Dendritic cell treated with granulocyte-macrophage colony-stimulating factor and Interleukin-4, amounts not matched to agents 40 ng/mL and 50 ng/mL, for 4 days (primary cell): ENCODE measurements around the gene NDOR1.

Experiments used
- H3K27ac Mint-ChIP-seq: one replicate; pipeline ENCODE4 v1.8.0; 2022; ENCODE audit warnings: mild to moderate bottlenecking, mixed read lengths
- H3K27me3 Mint-ChIP-seq: one replicate; pipeline ENCODE4 v1.8.0; 2022; ENCODE audit warnings: mild to moderate bottlenecking, mixed read lengths
- H3K36me3 Mint-ChIP-seq: one replicate; pipeline ENCODE4 v1.8.0; 2022; ENCODE audit warnings: low read depth, mixed read lengths
- H3K4me1 Mint-ChIP-seq: one replicate; pipeline ENCODE4 v1.8.0; 2022; ENCODE audit warnings: low read depth, mixed read lengths
- H3K4me3 Mint-ChIP-seq: one replicate; pipeline ENCODE4 v1.8.0; 2022; ENCODE audit warnings: mild to moderate bottlenecking, moderate library complexity, mixed read lengths
- H3K9me3 Mint-ChIP-seq: one replicate; pipeline ENCODE4 v1.8.0; 2022; ENCODE audit warnings: mixed read lengths
- intact Hi-C: fragments of 100-400 bp; cut with micrococcal nuclease; formaldehyde crosslinking; loops from one replicate; pipeline ENCODE4 v1.15.0; 2022

NDOR1 gene

DNA sequence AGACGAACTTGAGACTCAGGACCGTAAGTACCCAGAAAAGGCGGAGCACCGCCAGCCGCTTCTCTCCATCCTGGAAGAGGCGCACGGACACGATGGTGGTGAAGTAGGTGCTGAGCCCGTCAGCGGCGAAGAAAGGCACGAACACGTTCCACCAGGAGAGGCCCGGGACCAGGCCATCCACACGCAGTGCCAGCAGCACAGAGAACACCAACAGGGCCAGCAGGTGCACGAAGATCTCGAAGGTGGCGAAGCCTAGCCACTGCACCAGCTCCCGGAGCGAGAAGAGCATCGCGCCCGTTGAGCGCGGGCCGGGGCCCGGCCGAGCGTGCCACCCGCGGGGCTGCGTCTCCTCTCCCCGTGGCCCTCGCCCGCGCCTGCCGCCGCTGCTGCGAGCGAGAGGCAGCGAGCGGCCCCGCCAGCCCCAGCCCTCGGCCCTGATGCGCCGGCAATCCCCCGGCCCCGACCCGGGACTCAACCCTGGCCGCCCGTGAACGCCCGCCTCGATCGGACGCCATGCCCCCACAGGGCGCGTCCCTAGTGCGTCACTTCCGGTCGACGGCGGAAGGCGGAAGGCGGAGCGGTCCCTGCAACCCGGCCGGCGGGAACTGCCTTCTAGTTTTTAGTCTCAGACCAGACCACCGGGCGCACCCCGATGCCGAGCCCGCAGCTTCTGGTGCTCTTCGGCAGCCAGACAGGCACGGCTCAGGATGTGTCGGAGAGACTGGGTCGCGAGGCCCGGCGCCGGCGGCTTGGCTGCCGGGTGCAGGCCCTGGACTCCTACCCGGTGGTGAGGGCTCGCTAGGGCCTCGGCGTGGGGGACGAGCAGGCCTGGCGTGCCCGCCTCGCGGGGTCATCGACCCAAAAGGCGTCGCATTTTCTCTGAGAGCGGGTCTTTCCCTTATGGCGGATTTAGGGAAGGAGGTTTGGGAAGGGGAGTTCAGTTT lies at the start of gene NDOR1, which contains the start of gene TMEM203:
Gene NDOR1 (plus strand): TSS at position 575 of the 944 bp plus-strand sequence. CDS start 78 bp downstream, at position 653.
Gene TMEM203 (minus strand): TSS at position 523 of the 944 bp plus-strand sequence. CDS start 234 bp downstream, at position 289.
- Mint-ChIP-seq H3K27me3 (no peaks in the 10 kb centered on the region), H3K27ac (peak within 1 kb of the TSS; percentile 96), H3K36me3 (peaks cover 59% of the 10 kb centered on the region), H3K9me3 (no peaks in the 10 kb centered on the region), H3K4me1 (peaks cover 57% of the 10 kb centered on the region), H3K4me3 (peak within 1 kb of the TSS; percentile 97)
- intact Hi-C loops: loop anchor here (1.0 to 2.0 kb wide), 2 partner anchors 17 kb away; partner anchors contain the start of genes ANAPC2, RNF208 and SSNA1

DNA sequence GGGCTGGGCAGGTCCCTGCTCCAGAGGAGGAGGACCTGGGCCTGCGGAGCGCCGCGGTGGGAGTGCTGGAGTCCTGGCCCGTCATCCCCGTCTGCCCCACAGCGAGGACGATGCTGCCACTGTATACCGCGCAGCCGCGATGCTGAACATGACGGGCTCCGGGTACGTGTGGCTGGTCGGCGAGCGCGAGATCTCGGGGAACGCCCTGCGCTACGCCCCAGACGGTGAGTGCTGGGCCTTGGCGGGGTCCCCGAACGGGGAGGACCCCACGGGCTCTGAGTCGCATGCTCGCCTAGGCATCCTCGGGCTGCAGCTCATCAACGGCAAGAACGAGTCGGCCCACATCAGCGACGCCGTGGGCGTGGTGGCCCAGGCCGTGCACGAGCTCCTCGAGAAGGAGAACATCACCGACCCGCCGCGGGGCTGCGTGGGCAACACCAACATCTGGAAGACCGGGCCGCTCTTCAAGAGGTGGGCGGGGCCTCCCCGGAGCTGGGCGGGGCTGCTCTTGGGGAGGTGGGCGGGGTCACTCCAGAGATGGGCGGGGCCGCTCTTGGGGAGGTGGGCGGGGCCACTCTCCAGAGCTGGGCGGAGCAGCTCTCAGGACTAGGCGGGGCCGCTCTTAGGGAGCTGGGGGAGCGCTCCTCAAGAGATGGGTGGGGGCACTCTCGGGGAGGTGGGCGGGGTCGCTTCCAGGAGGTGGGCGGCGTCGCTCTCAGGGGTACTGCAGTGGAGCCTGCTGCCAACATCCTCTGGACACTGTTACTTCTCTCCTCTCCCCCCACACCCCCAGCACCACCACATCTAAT lies 48.7 kb upstream of the NDOR1 start:
- intact Hi-C loops: no loop called here
- H3K9me3 Mint-ChIP-seq: no peaks in the 10 kb centered on the region

DNA sequence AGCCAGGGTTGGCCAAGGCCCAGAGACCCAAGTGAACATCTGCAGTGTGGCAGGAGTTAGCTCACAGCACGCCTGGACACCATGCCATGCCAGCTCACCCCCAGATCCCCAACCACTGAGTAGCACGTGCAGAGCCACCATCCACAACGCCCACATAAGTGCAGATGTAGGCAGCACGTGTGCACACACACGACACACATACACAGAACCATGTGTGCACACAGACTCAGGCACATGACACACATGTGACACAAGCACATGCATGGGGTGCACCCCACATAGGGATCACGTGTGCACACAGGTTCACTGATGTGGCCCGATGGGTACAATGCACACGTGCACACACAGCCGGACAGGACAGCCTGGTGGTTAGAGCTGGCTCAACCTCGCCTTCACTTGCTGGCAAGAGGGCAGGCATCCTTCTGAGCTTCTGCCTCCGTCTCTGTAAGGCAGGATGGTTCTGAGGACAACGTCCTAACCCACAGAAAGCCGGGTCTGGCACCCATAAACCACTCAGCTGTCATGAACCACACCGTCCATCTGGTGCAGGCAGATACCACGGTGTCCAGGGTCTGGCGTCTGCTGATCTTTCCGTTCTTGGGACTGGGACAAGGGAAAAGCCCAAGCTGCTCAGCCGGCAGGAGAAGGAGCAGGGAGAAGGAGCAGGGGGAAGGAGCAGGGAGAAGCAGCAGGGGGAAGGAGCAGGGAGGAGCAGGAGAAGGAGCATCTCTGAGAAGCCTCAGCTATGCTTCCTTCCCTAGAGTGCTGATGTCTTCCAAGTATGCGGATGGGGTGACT lies 47.7 kb upstream of the NDOR1 start:
- no peaks in the 10 kb centered on the region for H3K36me3 Mint-ChIP-seq
- peaks cover 80% of the 10 kb centered on the region for H3K27me3 Mint-ChIP-seq
- peaks cover 16% of the 10 kb centered on the region for H3K4me1 Mint-ChIP-seq
- no peaks in the 10 kb centered on the region for H3K9me3 Mint-ChIP-seq
- H3K4me3 Mint-ChIP-seq: no peak overlapping the region
- H3K27ac Mint-ChIP-seq: no peak overlapping the region
- intact Hi-C loops: no loop called here

More for the DNA sequence above, 48.7 kb upstream of the NDOR1 start:
- H3K27me3 Mint-ChIP-seq: peaks cover 73% of the 10 kb centered on the region
- no peak overlapping the region for H3K27ac Mint-ChIP-seq
- H3K36me3 Mint-ChIP-seq: no peaks in the 10 kb centered on the region
- peak overlapping the region; percentile 32 for H3K4me3 Mint-ChIP-seq
- peaks cover 16% of the 10 kb centered on the region for H3K4me1 Mint-ChIP-seq

DNA sequence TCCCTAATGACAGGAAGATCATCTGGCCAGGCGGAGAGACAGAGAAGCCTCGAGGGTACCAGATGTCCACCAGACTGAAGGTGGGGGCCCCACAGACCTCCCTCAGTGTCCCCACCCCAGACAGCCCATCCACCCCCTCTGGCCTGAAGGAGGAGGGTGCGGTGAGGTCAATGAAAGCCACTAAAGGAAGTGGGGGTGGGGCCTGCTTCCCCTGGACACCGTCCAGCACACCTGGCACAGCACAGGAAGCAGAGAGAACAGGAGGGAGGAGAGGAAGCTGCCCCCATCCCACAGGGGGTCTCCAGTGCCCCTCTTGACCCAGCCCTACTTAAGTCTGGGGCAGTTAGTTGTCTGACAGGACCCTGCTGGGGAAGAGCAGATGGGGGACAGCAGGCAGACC lies 46.9 kb upstream of the NDOR1 start:
- H3K4me3 Mint-ChIP-seq: no peak overlapping the region
- H3K9me3 Mint-ChIP-seq: no peaks in the 10 kb centered on the region
- H3K27me3 Mint-ChIP-seq: peaks cover 88% of the 10 kb centered on the region
- intact Hi-C loops: no loop called here
- peaks cover 23% of the 10 kb centered on the region for H3K4me1 Mint-ChIP-seq
- no peak overlapping the region for H3K27ac Mint-ChIP-seq
- no peaks in the 10 kb centered on the region for H3K36me3 Mint-ChIP-seq

DNA sequence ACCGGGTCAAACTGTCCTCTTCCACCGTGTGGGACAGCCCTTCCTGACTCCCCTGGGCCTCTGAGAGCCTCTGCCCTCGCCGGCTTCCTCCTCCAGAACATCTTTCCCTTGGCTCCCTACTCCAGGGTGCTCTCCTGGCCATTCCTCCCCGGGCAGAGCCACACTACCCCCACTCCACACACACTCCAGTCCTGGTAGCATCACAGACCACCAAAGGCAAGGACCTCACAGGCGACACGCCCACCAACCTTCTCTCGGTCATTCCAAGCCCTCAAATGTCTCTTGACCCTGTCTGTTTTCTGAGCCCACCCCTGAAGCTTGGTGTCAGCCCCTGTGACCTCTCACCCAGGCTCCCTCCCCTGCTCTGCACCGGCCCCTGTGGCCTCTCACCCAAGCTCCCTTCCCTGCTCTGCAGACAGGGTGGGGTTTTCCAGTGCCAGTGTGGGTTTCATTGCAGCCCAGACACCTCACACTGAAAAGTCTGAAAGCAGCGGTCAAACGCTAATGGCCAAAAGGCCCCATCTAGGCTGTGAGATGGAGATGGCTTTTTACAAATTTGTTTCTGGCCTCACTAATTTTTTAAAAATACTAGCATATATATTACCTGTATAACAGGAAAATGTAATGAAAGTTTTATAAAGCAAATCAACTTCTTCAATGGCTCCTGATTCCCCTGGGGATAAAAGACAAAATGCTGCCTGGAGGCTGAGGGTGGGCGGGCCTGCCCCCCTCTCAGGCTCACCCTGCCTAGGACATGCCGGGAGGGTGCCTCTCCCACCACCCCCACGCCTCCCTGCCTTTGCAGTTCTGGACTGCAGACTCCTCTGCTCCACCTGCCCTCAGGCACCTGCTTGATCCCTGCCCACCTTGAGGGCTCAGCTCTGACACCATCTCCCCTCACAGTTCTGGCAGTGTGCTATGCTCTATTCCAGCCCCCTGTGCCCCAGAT lies 46.1 kb upstream of the NDOR1 start:
- H3K27me3 Mint-ChIP-seq: peaks cover 92% of the 10 kb centered on the region
- no peak overlapping the region for H3K4me3 Mint-ChIP-seq
- peaks cover 24% of the 10 kb centered on the region for H3K4me1 Mint-ChIP-seq
- no peaks in the 10 kb centered on the region for H3K9me3 Mint-ChIP-seq
- intact Hi-C loops: no loop called here
- H3K36me3 Mint-ChIP-seq: no peaks in the 10 kb centered on the region
- H3K27ac Mint-ChIP-seq: no peak overlapping the region

DNA sequence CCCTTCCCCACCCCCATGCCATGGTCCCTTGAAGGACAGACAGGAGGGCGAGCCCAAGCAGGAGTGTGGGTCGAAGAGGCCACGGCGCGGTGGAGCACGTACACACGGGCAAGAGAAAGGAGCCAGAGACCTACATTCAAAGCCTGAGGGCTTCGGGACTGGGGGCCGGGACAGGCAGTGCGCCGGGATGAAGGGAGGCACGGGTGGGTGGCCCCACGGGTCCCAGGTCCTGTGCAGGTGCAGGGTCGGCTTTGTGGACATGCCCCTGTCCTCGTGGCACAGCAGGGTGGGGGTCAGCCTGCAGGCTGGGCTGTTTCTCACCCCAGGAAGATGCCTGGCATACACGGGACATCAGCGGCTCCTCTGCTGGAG lies 45.5 kb upstream of the NDOR1 start:
- no peaks in the 10 kb centered on the region for H3K9me3 Mint-ChIP-seq
- H3K27me3 Mint-ChIP-seq: peaks cover 92% of the 10 kb centered on the region
- no peaks in the 10 kb centered on the region for H3K36me3 Mint-ChIP-seq
- H3K27ac Mint-ChIP-seq: no peak overlapping the region
- intact Hi-C loops: no loop called here
- H3K4me3 Mint-ChIP-seq: no peak overlapping the region
- H3K4me1 Mint-ChIP-seq: peaks cover 24% of the 10 kb centered on the region

DNA sequence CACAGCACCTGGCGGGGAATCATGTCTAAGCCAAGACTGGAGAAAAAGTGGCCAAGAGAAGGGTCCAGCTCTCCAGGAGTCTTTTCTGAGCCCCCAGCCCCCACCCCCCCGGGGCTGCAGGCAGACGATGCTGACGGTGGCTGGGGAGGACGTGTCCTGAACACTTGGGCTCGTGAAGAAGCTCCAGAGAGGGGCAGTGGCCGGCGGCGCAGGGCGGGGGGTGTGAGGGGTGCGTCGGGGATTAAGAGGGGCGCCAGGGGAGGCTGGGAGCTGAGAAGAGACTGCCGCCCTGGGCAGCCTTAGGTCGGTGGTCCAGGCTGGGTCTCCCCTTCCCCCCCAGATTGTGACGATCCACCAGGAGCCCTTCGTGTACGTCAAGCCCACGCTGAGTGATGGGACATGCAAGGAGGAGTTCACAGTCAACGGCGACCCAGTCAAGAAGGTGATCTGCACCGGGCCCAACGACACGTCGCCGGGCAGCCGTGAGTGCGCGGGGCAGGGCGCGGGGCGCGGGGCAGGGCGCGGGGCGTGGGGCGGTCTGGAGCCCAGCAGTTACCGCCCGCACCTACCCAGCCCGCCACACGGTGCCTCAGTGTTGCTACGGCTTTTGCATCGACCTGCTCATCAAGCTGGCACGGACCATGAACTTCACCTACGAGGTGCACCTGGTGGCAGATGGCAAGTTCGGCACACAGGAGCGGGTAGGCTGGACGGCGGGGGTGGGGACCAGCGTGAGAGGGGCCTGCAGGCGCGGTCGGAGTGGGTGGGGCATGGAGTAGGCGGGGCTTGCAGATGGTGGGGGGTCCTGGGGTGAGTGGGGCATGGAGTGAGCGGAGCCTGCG lies 44.6 kb upstream of the NDOR1 start:
- H3K4me3 Mint-ChIP-seq: no peak overlapping the region
- H3K36me3 Mint-ChIP-seq: no peaks in the 10 kb centered on the region
- peaks cover 24% of the 10 kb centered on the region for H3K4me1 Mint-ChIP-seq
- H3K27ac Mint-ChIP-seq: no peak overlapping the region
- intact Hi-C loops: no loop called here
- peaks cover 92% of the 10 kb centered on the region for H3K27me3 Mint-ChIP-seq
- no peaks in the 10 kb centered on the region for H3K9me3 Mint-ChIP-seq

DNA sequence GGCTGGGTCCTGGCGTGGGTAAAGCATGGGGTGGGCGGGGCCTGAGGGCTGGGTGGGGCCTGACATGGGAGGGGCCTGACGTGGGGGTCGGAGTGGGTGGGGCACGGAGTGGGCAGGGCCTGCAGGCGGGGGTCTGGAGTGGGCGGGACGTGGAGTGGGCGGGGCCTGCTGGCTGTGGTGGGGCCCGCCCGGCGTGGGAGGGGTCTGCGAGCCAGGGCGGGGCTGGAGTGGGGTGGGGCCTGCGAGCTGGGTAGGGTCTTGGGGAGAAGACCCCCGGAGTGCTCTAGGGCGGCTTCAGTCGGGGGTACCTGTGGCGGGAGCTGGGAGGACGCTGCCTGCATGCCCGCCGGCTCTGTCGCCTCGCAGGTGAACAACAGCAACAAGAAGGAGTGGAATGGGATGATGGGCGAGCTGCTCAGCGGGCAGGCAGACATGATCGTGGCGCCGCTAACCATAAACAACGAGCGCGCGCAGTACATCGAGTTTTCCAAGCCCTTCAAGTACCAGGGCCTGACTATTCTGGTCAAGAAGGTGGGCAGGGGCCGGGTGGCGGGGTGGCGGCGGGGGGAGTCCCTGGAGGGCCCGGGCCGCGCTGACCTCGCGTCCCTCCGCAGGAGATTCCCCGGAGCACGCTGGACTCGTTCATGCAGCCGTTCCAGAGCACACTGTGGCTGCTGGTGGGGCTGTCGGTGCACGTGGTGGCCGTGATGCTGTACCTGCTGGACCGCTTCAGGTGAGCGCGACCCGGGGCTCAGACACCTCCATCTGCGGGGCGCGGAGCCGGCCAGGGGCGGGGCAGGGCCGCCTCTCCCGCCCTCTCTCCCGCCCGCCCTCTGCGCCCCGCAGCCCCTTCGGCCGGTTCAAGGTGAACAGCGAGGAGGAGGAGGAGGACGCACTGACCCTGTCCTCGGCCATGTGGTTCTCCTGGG lies 43.7 kb upstream of the NDOR1 start:
- Mint-ChIP-seq H3K27ac (no peak overlapping the region), H3K36me3 (no peaks in the 10 kb centered on the region), H3K4me1 (peaks cover 20% of the 10 kb centered on the region), H3K27me3 (peaks cover 92% of the 10 kb centered on the region), H3K9me3 (no peaks in the 10 kb centered on the region), H3K4me3 (no peak overlapping the region)
- intact Hi-C loops: no loop called here

DNA sequence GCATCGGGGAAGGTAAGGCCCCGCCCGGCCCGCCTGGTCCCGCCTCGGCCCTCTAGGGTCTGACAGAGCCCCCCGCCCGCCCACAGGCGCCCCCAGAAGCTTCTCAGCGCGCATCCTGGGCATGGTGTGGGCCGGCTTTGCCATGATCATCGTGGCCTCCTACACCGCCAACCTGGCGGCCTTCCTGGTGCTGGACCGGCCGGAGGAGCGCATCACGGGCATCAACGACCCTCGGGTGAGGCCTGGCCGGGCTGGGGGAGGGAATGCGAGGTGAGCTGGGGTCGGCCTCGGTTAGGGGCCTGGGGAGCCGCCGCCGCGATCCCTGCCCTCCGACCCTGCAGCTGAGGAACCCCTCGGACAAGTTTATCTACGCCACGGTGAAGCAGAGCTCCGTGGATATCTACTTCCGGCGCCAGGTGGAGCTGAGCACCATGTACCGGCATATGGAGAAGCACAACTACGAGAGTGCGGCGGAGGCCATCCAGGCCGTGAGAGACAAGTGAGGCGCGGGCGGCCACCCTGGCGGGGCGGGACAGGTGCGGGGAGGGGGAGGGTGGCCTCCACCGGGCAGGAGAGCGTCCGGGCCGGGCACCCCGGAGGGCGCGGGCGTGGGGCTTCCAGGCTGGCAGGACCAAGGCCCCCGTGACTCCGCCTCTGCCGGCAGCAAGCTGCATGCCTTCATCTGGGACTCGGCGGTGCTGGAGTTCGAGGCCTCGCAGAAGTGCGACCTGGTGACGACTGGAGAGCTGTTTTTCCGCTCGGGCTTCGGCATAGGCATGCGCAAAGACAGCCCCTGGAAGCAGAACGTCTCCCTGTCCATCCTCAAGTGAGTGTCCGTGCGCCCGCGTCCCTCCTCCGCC lies 42.8 kb upstream of the NDOR1 start:
- Mint-ChIP-seq H3K27ac (no peak overlapping the region), H3K9me3 (no peaks in the 10 kb centered on the region), H3K4me1 (peaks cover 12% of the 10 kb centered on the region), H3K27me3 (peaks cover 91% of the 10 kb centered on the region), H3K36me3 (no peaks in the 10 kb centered on the region), H3K4me3 (peak overlapping the region; percentile 62)
- intact Hi-C loops: no loop called here

DNA sequence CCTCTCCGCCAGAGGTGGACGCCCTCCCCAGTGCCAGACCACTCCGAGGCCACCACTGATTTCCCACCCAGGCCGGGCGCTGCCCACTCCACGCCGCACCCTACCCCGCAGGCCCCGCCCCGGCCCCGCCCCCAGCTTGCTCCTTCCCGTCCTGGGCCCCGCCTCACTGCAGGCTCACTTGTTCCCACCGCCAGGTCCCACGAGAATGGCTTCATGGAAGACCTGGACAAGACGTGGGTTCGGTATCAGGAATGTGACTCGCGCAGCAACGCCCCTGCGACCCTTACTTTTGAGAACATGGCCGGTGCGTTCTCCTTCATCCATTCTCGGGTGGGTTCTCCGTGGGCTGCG lies 42.2 kb upstream of the NDOR1 start:
- intact Hi-C loops: no loop called here
- Mint-ChIP-seq H3K9me3 (no peaks in the 10 kb centered on the region), H3K36me3 (no peaks in the 10 kb centered on the region), H3K4me3 (peak overlapping the region; percentile 62), H3K4me1 (peaks cover 8% of the 10 kb centered on the region), H3K27ac (no peak overlapping the region), H3K27me3 (peaks cover 91% of the 10 kb centered on the region)

DNA sequence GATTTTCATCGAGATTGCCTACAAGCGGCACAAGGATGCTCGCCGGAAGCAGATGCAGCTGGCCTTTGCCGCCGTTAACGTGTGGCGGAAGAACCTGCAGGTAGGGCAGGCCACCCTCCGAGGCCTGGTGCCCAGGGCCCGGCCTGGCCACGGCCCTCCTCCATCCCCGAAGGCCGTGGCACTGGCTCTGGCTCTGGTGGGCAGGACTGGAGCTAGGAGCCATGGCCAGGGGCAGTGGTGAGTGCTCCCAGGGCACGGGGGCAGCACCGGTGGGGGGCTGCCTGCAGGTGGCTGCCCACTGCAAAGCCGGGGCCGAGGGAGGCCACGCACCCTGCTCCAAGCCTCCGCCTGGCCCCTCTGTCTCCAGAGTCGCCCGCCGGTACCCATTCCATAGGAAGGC lies 41.7 kb upstream of the NDOR1 start:
- H3K36me3 Mint-ChIP-seq: no peaks in the 10 kb centered on the region
- no peaks in the 10 kb centered on the region for H3K9me3 Mint-ChIP-seq
- intact Hi-C loops: no loop called here
- H3K27me3 Mint-ChIP-seq: peaks cover 90% of the 10 kb centered on the region
- H3K4me3 Mint-ChIP-seq: peak overlapping the region; percentile 62
- peaks cover 8% of the 10 kb centered on the region for H3K4me1 Mint-ChIP-seq
- H3K27ac Mint-ChIP-seq: no peak overlapping the region
